Activated CD4-positive, alpha-beta memory T cell treated with anti-CD3 and anti-CD28 coated beads, Interleukin-2, amount 10 ng/mL, durations not matched to agents 7 days and 5 days (primary cell): ENCODE results near the gene SFSWAP. TPM values are rescaled to one million over a fixed set of nuclear protein-coding genes. Genes with fewer than 3 reads are reported as not detected.
"Not testable (repeated sequence)": the region's sequence is repeated elsewhere in the genome, so short reads cannot be mapped to it uniquely, and the experiment has no call there.

Experiments
- CTCF ChIA-PET: fragments of 350-600 bp; sonication (Branson Sonifier 250); formaldehyde crosslinking; loops from one replicate; lab custom pipeline; 2021; ENCODE audit warnings: antibody characterized with exemption, inconsistent platforms; lab: Charles Lee
- POLR2A ChIA-PET: fragments of 350-600 bp; sonication (Branson Sonifier 250); formaldehyde crosslinking; loops from one replicate; lab custom pipeline; 2021; ENCODE audit warnings: antibody characterized with exemption; lab: Charles Lee
- DNase-seq: peaks from one replicate; pipeline ENCODE4 v3.0.0-alpha.2; 2020
- H3K27ac Mint-ChIP-seq: one replicate; pipeline ENCODE4 v1.8.0; 2021; ENCODE audit warnings: mild to moderate bottlenecking, mixed read lengths
- H3K27me3 Mint-ChIP-seq: one replicate; pipeline ENCODE4 v1.8.0; 2021; ENCODE audit warnings: mixed read lengths
- H3K36me3 Mint-ChIP-seq: one replicate; pipeline ENCODE4 v1.8.0; 2021; ENCODE audit warnings: low read depth, mixed read lengths
- H3K4me1 Mint-ChIP-seq: one replicate; pipeline ENCODE4 v1.8.0; 2021; ENCODE audit warnings: mixed read lengths
- H3K4me3 Mint-ChIP-seq: one replicate; pipeline ENCODE4 v1.8.0; 2021; ENCODE audit warnings: mild to moderate bottlenecking, mixed read lengths
- H3K9me3 Mint-ChIP-seq: one replicate; pipeline ENCODE4 v1.8.0; 2021; ENCODE audit warnings: mixed read lengths
- total RNA-seq, 2 experiments: library from RNA; stranded (reverse); gene quantifications; one replicate each; pipeline ENCODE4 v1.2.3, GENCODE V29; 2021

Gene SFSWAP
- total RNA-seq, 2 experiments from 2014 or later, result 43.7 to 48.0 TPM

- H3K27me3 Mint-ChIP-seq, result peaks cover 2% of the 10 kb centered on the region
- no peaks in the 10 kb centered on the region for H3K36me3 Mint-ChIP-seq
- no peaks in the 10 kb centered on the region for H3K4me1 Mint-ChIP-seq
- ChIA-PET CTCF (no interaction called here), POLR2A (no interaction called here)
- no peak overlapping the region for H3K27ac Mint-ChIP-seq
- DNase-seq, result no peak
- peaks cover 7% of the 10 kb centered on the region for H3K9me3 Mint-ChIP-seq
- H3K4me3 Mint-ChIP-seq, result no peak overlapping the region
Measured at GRCh38 chr12:131674373-131674772, 36.5 kb upstream of the SFSWAP start.

GRCh38 chr12:131675126-131676080 lies 35.5 kb upstream of the SFSWAP start:
- DNase-seq, result no peak
- no peak overlapping the region for H3K27ac Mint-ChIP-seq
- H3K4me1 Mint-ChIP-seq, result no peaks in the 10 kb centered on the region
- ChIA-PET POLR2A (no interaction called here), CTCF (no interaction called here)
- H3K27me3 Mint-ChIP-seq, result peaks cover 2% of the 10 kb centered on the region
- H3K4me3 Mint-ChIP-seq, result no peak overlapping the region
- no peaks in the 10 kb centered on the region for H3K36me3 Mint-ChIP-seq
- peaks cover 7% of the 10 kb centered on the region for H3K9me3 Mint-ChIP-seq

GRCh38 chr12:131676544-131676943 lies 34.3 kb upstream of the SFSWAP start:
- ChIA-PET CTCF (no interaction called here), POLR2A (no interaction called here)

DNA sequence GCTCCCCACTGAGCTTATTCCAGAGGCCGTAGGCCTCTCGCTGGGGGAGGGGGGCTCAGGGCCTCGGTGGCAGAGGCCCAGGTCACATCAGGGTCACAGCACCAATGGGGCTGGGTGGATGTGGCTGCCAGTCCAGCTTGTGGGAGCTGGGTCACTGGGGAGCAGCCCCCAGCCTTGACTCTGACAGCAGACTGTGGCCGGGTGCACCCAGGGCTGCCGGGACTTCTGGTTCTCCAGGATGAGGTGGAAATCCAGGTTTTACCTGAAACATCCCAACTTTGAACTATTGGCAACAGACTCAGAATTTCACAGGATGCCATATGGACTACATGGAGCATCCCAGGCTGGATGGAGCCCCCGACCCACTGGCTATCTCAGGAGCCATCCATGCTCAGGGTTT lies 33.8 kb upstream of the SFSWAP start:
- H3K4me1 Mint-ChIP-seq, CTCF ChIA-PET, H3K4me3 Mint-ChIP-seq, H3K27ac Mint-ChIP-seq, DNase-seq, H3K9me3 Mint-ChIP-seq, H3K36me3 Mint-ChIP-seq, H3K27me3 Mint-ChIP-seq, POLR2A ChIA-PET: not testable (repeated sequence)

More at GRCh38 chr12:131676544-131676943, 34.3 kb upstream of the SFSWAP start:
- H3K36me3 Mint-ChIP-seq, result no peaks in the 10 kb centered on the region
- peaks cover 7% of the 10 kb centered on the region for H3K9me3 Mint-ChIP-seq
- no peak overlapping the region for H3K27ac Mint-ChIP-seq
- H3K27me3 Mint-ChIP-seq, result no peaks in the 10 kb centered on the region
- H3K4me3 Mint-ChIP-seq, result no peak overlapping the region
- no peak for DNase-seq
- H3K4me1 Mint-ChIP-seq, result no peaks in the 10 kb centered on the region

DNA sequence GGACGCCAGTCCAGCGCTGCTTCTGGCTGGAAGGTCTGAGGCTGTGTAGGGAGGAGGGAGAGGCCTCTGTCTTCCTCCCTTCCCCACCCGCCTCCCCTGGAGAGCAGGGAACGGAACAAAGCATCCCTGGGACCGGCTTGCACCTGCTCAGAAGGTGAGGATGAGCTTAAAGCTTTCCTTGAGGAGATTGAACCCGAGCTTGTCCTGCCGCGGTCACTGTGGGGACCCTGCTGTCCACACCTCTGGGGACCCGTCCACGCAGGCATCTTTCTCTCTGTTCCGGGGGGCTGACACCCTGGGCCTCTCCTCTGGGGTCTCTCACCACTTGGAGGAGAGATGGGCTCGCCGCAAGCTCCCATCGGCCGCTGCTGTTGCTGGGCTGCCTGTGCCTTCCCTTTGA lies 33.2 kb upstream of the SFSWAP start:
- H3K27ac Mint-ChIP-seq, result no peak overlapping the region
- H3K27me3 Mint-ChIP-seq, result no peaks in the 10 kb centered on the region
- H3K4me3 Mint-ChIP-seq, result no peak overlapping the region
- no peaks in the 10 kb centered on the region for H3K36me3 Mint-ChIP-seq
- no peaks in the 10 kb centered on the region for H3K4me1 Mint-ChIP-seq
- CTCF ChIA-PET, result no interaction called here
- POLR2A ChIA-PET, result no interaction called here
- peaks cover 8% of the 10 kb centered on the region for H3K9me3 Mint-ChIP-seq
- DNase-seq, result no peak

DNA sequence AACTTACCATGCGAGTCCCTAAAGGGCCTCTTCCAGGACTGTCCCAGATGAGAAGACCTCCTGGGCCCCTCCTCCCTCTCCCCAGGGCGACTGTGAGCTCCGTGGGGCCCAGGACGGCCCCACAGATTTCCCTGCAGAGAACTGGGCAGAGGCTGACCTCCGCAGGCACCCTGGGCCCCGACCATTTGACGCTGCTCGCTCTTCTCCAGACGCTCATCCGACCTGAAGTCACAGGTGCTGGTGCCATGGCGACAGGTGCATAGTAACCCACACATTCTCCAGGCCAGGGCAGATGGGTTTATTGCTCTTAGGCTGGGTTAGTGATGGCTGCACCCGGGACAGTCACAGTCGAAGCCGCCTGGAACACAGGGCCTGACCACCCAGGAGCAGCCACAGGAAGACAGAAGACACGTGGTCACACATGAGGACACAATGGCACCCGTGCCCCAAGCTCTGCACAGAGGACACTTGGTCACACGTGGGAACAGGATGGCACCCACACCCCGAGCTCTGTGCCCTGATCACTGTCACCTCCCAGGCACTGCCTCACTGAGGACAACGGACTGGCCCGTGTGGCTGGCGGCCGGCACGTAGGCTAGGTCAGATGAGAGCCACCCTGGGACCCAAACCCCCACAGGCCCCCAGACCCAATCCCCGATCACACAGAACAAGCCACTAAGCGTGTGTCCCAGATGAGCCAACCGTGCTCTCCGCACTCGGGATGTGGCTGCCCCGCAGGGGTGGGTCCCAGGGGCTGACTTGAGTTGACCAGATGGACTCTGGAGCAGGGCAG lies 32.3 kb upstream of the SFSWAP start:
- H3K9me3 Mint-ChIP-seq, result peaks cover 13% of the 10 kb centered on the region
- H3K27me3 Mint-ChIP-seq, CTCF ChIA-PET, H3K36me3 Mint-ChIP-seq, POLR2A ChIA-PET, H3K4me3 Mint-ChIP-seq, DNase-seq, H3K27ac Mint-ChIP-seq, H3K4me1 Mint-ChIP-seq: not testable (repeated sequence)

- POLR2A ChIA-PET, H3K27me3 Mint-ChIP-seq, CTCF ChIA-PET, H3K4me1 Mint-ChIP-seq, H3K27ac Mint-ChIP-seq, DNase-seq, H3K36me3 Mint-ChIP-seq, H3K4me3 Mint-ChIP-seq: not testable (repeated sequence)
- peaks cover 13% of the 10 kb centered on the region for H3K9me3 Mint-ChIP-seq
Measured at GRCh38 chr12:131679186-131679585, 31.7 kb upstream of the SFSWAP start.

GRCh38 chr12:131679816-131680215 lies 31.1 kb upstream of the SFSWAP start:
- H3K36me3 Mint-ChIP-seq, POLR2A ChIA-PET, DNase-seq, H3K27me3 Mint-ChIP-seq, H3K4me3 Mint-ChIP-seq, H3K4me1 Mint-ChIP-seq, H3K27ac Mint-ChIP-seq, CTCF ChIA-PET: not testable (repeated sequence)
- peaks cover 13% of the 10 kb centered on the region for H3K9me3 Mint-ChIP-seq

DNA sequence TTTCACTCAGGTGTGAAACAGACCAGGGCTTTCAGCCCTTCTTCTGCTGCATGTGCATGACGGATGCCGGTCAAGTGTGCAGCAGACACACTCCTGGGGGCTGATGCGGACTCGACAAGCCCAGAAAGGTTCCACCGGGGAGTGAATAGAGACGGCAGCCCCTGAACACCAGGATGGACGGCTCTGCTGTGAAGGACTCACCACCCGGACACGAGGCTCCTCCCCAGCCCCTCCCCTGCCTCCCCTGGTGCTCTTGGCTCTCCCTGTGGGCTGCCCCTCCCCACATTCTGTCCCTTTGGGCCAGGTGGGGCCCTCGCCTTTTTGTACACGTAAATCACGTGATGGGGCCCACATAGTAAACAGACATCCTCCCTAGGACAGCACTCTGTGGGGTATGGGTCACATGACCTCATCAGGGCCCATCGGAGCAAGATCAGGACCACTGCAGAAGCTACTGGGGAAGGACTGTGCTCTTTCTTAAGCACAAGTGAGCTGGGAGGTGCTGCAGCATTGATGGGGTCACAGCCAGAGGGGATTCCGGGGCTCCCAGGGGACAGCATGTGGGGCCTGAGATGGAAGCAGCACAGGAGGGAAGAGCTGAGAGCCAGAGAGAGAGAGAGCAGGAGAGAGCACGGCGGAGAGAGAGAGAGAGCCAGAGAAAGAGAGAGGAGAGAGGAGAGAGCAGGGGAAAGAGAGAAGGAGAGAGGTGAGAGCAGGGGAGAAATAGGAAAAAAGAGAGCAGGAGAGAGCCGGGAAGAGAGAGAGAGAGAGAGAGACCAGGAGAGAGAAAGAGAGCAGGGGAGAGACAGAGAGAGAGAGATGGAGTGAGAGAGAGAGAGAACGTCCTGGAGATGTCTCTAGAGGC lies 30.3 kb upstream of the SFSWAP start:
- CTCF ChIA-PET, H3K27me3 Mint-ChIP-seq, H3K4me3 Mint-ChIP-seq, H3K4me1 Mint-ChIP-seq, H3K36me3 Mint-ChIP-seq, H3K27ac Mint-ChIP-seq, POLR2A ChIA-PET, DNase-seq: not testable (repeated sequence)
- peaks cover 13% of the 10 kb centered on the region for H3K9me3 Mint-ChIP-seq

DNA sequence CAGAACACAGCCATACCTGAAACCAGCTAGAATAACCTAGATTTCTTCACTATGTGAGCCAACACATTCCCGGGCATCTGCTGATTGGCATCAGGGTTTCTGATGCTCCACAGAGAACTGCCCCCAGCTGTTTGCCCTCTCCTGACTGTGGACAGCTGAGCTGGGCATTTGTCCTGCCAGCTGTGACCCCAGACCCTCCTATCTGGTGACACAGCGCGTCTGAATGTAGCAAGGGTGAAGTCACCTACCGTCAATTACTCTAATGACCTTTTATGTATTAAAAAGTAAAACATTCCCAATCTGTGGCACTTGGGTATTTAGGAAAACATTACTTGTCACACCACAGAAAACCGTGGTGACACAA lies 29.7 kb upstream of the SFSWAP start:
- H3K4me3 Mint-ChIP-seq, result no peak overlapping the region
- POLR2A ChIA-PET, result no interaction called here
- peaks cover 12% of the 10 kb centered on the region for H3K9me3 Mint-ChIP-seq
- H3K4me1 Mint-ChIP-seq, result no peaks in the 10 kb centered on the region
- CTCF ChIA-PET, result no interaction called here
- no peaks in the 10 kb centered on the region for H3K27me3 Mint-ChIP-seq
- H3K36me3 Mint-ChIP-seq, result no peaks in the 10 kb centered on the region
- H3K27ac Mint-ChIP-seq, result no peak overlapping the region
- DNase-seq, result no peak

DNA sequence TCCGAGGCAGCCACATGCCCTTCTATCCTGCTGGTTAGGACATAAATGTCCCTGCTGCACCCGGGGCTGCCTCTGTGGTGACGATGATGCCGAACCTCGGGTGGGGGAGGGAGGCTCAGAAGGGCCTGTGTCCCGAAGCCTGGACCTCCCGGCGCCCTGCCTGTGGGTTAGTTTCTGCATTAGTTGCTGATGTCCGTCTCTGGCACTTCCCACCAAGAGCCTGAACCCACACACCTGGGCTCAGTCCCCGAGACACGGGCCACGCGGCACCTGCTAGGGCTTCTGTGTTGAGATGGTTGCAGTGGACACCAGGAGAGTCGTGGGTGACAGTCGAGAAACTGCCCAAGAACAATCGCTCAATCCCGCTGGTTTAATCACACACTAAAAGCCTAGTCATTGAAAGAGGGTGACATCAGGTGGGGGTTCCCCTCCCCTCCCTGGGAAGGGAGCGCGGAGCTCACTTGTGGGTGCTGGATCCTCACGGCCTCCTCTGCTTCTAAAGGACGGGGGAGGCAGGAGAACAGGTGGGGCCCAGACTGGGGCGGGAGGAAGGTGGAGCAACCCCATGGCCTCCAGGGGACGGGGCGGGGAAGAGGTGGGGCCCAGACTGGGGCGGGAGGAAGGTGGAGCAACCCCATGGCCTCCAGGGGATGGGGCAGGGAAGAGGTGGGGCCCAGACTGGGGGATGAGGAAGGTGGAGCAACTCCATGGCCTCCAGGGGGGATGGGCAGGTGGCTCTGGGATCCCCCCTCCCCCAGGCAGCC lies 29.0 kb upstream of the SFSWAP start:
- DNase-seq, H3K36me3 Mint-ChIP-seq, H3K9me3 Mint-ChIP-seq, H3K4me1 Mint-ChIP-seq, CTCF ChIA-PET, POLR2A ChIA-PET, H3K27me3 Mint-ChIP-seq, H3K4me3 Mint-ChIP-seq, H3K27ac Mint-ChIP-seq: not testable (repeated sequence)

GRCh38 chr12:131682510-131682895 lies 28.4 kb upstream of the SFSWAP start:
- H3K4me1 Mint-ChIP-seq, result no peaks in the 10 kb centered on the region
- H3K27ac Mint-ChIP-seq, result no peak overlapping the region
- H3K9me3 Mint-ChIP-seq, result peaks cover 7% of the 10 kb centered on the region
- no peaks in the 10 kb centered on the region for H3K27me3 Mint-ChIP-seq
- no peaks in the 10 kb centered on the region for H3K36me3 Mint-ChIP-seq
- ChIA-PET CTCF (no interaction called here), POLR2A (no interaction called here)
- DNase-seq, result no peak
- H3K4me3 Mint-ChIP-seq, result no peak overlapping the region
